Stimulated activated CD4-positive, alpha-beta T cell treated with anti-CD3 and anti-CD28 coated beads, Interleukin-4, amount 100 ng/mL, for 1 hour (primary cell): ENCODE results near the gene CCDC141.

Experiments used
- DNase-seq: peaks from one replicate; pipeline ENCODE4 v3.0.0-alpha.2; 2020

The CCDC141 gene

GRCh38 chr2:178863856-178864620 lies 185.9 kb downstream of the CCDC141 start:
- DNase-seq = no peak

- DNase-seq = no peak
Observed at GRCh38 chr2:178863130-178863855, 186.6 kb downstream of the CCDC141 start.

- DNase-seq = no peak
Observed at GRCh38 chr2:178860551-178860950, 189.4 kb downstream of the CCDC141 start.

- no peak for DNase-seq
Observed at GRCh38 chr2:178859730-178860129, 190.2 kb downstream of the CCDC141 start.

- DNase-seq = no peak
Observed at GRCh38 chr2:178858896-178859625, 190.9 kb downstream of the CCDC141 start.

GRCh38 chr2:178855151-178855550 lies 194.8 kb downstream of the CCDC141 start:
- DNase-seq = no peak

- no peak for DNase-seq
Observed at GRCh38 chr2:178848335-178848734, 201.6 kb downstream of the CCDC141 start.

GRCh38 chr2:178846458-178846802 lies 203.5 kb downstream of the CCDC141 start:
- no peak for DNase-seq

GRCh38 chr2:178845566-178846457 lies 204.1 kb downstream of the CCDC141 start:
- no peak for DNase-seq

GRCh38 chr2:178844701-178845100 lies 205.2 kb downstream of the CCDC141 start:
- DNase-seq = no peak

- DNase-seq = no peak
Observed at GRCh38 chr2:178844269-178844668, 205.7 kb downstream of the CCDC141 start.

- DNase-seq = no peak
Observed at GRCh38 chr2:178843697-178844096, 206.2 kb downstream of the CCDC141 start.

- no peak for DNase-seq
Observed at GRCh38 chr2:178836807-178837206, 213.1 kb downstream of the CCDC141 start.

- no peak for DNase-seq
Observed at GRCh38 chr2:178834086-178834485, 215.9 kb downstream of the CCDC141 start.

- no peak for DNase-seq
Observed at GRCh38 chr2:178833382-178833781, 216.6 kb downstream of the CCDC141 start.

GRCh38 chr2:178830451-178830850 lies 219.5 kb downstream of the CCDC141 start:
- DNase-seq = no peak

GRCh38 chr2:178829981-178830380 lies 220.0 kb downstream of the CCDC141 start:
- DNase-seq = no peak

- no peak for DNase-seq
Observed at GRCh38 chr2:178829299-178829960, 220.5 kb downstream of the CCDC141 start.

- DNase-seq = no peak
Observed at GRCh38 chr2:178828486-178828881, 221.5 kb downstream of the CCDC141 start.

GRCh38 chr2:178827739-178828485 lies 222.0 kb downstream of the CCDC141 start:
- DNase-seq = no peak

- DNase-seq = no peak
Observed at GRCh38 chr2:178827111-178827510, 222.8 kb downstream of the CCDC141 start.
